CD4-positive, alpha-beta T cell treated with Interleukin-4 for 4 hours (primary cell): ENCODE data around the gene CLDN34.
A peak's percentile ranks its signal among the peaks of the same experiment; 100 is the strongest.

Experiments used
- DNase-seq: peaks from one replicate; pipeline ENCODE4 v3.0.0-alpha.2; 2020

The CLDN34 gene, protein sequence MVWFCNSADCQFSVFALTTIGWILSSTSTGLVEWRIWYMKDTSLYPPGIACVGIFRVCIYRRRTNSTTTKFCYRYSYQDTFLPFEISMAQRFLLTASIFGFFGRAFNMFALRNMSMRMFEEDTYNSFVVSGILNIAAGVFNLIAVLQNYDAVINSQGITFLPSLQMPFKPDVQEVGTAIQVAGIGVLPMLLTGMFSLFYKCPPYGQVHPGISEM

DNA sequence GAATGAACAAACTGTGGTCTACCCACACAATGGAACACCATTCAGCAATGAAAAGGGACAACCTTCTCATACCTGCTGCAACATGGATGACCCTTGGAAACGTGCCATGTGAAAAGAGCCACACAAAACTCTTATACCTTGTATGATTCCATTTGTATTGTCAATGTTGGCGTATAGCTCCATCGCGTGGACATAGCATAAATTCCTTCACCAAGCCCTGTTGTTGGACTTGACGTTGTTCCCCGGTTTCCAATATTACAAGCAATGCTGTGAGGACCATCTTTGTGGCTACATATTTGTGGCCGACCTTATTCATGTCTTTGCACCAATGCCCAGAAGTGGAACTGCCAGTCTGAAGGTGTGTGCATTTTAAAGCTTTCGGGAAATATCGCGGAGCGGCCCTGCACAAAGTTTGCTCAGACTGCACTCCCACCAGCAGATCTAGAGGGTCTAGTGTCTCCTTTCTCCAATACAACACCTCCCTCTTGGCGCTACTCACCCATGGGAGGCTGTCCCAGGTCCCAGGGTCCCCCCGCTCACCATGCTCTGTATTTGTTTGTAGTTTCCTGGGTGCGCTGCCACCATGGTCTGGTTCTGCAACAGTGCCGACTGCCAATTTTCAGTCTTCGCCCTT, at the start of gene CLDN34:
Gene CLDN34 (plus strand): TSS at position 584 of the 634 bp plus-strand sequence. CDS start 0 bp downstream, at position 584.
- no peak for DNase-seq

DNA sequence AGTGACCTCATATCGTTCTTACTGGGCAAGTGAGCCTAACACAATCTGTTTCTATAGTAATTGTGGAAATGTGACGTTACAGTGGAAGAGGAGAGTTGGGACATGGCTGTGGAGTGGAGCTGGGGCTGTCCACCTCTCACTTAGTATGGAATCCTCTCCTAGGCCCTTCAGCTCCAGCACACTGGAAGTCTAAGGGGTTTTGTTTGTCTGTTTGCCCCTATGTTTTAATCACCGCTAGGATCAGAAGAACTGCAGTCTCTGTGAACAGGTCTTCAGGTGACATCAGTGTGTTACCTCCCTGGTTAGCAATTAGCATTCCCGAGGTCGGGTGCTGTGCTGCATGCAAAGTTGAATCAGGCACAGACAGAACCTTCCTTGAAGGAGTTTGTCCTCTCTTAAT, 49.3 kb upstream of the CLDN34 start:
- DNase-seq, result no peak

DNA sequence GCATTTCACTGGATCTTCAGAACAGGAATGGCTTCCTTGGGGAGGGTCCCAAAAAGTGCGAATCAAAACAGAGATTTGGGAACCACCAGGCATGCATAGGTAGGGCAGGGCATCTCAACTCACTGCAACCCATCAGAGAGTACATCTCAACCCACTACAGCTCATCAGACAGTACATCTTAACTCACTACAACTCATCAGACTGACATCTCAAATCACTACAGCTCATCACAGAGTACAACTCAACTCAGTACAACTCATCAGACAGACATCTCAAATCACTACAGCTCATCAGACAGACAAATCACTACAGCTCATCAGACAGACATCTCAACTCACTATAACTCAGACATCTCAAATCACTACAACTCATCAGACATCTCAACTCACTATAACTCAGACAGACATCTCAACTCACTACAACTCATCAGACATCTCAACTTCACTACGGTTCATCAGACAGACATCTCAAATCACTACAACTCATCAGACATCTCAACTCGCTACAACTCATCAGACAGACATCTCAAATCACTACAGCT, 47.5 kb upstream of the CLDN34 start:
- DNase-seq, result no peak

DNA sequence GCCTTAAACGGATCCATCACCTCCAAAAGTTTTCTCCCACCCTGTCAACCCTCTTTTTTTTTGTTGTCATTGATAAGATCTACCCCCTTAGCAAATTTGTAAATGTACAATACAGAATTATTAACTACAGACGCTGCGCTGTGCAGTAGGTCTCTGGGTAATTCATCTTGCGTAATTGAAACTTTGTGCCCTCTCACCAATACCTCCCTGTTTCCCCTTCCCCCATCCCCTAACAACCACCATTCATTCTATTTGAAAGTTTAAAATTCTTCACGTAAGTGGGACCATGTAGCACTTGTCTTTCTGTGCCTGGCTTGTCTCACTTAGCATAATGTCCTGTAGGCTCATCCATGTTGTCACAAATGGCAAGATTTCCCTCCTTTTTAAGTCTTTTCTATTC, 45.8 kb upstream of the CLDN34 start:
- DNase-seq, result no peak

DNA sequence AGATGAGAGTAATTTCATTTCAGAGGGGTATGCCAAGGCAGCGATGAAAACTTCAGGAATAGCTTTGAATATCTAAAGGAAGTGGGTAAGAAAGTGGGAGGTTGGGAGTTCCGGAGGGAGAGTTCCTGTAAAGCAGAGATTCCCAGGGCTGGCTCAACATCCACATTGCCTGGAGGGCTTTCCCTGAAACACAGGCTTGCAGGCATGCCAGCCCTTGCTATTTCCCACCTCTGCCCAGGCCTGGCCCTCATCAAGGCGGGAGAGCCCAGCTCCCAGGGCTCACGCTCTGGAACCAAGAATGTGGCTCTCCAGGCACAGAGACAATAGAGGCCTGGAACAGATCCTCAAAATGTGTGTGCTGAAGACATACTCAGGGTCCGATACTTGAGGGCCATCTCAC, 43.8 kb upstream of the CLDN34 start:
- DNase-seq, result no peak

DNA sequence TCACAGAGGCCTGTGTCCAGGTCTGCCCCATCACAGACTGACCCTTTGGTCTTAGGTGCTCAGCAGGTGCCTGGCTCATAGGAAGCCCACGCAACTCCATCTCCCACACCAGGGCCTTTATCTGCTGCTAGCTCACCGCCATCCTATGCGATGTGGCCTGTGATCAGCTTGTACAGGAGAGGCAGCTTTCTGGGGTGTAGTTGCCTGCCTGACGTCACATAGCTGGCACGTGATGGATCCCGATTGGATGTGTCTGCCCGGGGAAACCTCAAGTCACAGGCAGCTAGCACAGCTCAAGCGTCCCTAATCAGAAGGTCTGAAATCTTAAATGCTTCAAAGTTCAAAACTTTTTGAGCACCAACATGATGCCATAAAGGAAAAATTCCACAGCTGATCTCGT, 41.2 kb upstream of the CLDN34 start:
- no peak for DNase-seq

DNA sequence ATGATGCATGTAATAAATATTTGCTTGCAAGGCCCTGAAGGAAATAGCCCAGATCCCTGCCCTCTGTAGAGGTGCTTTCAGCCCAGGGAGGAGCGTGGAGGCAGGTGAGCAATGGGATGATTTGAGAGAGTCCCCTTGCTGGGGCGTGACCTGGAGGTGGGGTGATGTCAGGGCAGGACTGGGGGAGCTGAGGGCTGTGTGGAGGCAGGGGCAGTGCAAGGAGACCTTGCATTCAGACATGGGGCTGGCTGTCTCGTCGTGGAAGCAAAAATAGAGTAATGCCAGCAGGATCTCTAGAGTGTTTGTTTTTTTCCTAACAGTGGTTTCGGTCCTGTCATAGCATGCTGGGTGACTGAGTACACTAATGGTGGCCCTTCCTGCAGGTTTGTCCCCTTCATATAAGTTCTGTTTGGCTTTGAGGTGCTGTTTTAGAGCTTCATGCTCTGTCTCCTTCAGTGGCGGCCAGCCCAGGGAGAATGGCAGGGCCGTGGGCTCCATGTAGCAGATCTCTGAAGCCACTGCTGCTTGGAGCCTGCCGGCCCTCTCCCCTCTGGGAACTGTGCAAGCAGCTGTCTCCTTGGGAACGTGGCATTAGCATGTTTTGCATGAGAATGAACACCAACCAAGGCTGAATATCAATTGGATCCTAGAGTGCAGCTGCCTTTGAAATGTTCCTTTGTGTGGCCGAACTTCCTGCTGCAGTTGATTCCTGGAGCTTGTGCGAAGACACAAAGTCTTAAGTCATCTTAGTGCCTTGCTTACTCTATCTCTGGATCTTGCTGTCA, 39.3 kb upstream of the CLDN34 start:
- DNase-seq, result no peak

DNA sequence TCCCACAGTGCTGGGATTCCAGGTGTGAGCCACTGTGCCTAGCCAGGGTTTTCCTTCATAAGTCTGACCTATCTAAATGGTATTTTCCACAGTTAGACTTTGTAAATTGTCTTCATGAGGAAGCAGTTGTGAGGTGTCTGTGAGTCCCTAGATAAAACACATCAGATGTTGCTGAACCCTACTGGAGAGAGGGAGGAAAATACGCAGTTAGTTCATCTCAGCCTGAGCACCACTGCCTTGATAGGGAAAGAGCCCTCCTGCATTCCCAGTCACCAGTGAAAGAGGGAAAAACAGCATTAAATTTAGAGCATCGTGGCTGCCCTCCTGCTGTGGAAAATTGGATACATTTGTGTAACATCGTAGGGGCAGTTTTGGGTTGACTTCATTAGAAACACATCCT, 31.7 kb upstream of the CLDN34 start:
- no peak for DNase-seq

DNA sequence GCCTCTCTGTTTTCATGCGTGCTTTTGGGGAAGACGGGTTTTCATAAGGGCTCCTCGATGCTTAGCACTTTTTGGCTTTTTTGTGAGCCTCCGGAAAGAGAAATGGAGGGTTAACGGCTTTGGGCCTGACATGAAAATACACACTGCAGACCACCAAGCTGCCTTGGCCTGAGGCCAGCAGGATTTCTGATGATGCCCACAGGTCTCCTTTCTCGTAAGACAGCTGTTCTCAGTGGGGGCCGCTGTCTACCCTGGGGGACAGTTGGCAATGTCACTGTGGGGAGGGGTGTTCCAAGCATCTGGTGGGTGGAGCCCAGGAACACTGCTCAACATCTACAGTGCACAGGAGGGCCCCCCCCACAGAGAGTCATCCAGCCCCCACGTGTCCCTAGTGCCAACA, 29.4 kb upstream of the CLDN34 start:
- DNase-seq, result no peak

DNA sequence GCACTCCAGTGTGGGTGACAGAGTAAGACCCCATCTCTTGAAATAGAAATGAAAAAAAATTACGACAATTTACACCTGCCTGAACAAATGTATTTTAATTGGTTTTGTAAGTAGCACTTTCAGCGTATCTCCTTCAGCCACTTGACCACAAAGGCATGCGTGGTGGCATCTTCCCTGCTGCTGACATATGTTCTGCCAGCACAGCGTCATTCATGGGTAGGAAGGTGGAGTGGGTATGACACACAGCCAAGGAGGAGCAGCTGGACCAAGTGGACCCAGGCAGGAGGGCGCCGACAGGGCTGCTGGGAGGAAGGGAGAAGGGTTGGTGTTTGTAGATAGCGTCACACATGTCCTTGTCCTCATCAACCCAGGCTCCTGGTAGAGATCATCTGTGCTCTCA, 28.6 kb upstream of the CLDN34 start:
- no peak for DNase-seq

DNA sequence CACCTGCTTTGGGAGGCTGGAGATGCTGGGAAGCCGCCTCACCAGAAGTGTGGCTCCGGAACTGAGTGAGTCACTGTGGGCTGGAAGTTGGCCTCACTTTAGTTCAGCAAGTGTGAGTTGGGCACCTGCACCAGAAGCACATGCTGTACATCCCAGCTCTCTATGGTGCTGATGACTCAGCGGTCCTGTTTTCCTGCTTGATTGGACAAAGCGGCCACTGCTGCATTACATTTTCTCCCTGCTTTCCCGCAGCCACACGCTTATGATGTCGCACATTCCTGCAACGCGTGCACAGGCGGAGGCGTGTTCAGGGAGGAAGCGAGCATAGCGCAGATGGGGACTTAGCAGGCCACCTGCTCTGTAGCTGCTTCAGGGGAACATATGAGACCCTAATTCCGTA, 26.7 kb upstream of the CLDN34 start:
- no peak for DNase-seq

DNA sequence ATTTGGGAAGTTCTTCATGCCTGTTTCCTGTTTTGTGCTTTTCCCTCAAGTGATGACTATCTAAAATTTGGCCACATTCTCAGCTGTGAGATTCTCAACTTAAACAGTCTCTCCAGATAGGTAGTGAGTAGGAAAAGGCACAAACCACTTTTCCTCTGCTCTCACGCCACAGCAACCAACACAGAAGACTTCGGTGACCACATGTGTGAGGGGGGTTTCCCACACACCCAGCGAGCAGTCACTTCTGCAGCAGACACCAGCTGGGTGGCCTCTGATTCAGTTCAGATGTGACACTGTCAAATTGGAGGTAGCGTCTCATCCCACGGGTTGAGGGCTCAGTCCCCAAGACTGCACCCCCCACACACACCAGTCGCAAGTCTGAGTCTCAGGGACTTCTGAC, 25.1 kb upstream of the CLDN34 start:
- DNase-seq, result peak; percentile 31

DNA sequence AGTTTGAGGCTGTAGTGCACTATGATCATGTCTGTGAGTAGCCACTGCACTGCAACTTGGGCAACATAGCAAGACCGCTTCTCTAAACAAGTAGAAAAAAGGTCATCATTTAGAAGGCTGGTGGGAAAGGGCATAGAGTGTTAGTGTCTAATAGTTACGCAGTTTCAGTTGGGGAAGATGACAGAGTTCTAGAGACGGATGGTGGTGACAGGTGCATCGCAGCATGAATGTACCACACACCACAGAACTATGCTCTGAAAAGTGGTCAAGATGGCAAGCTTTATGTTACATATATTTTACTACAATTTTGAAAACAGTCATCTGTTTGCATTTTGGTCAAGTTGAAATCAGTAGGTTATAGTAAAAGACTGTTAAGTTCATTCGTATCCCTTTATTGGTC, 23.7 kb upstream of the CLDN34 start:
- no peak for DNase-seq

DNA sequence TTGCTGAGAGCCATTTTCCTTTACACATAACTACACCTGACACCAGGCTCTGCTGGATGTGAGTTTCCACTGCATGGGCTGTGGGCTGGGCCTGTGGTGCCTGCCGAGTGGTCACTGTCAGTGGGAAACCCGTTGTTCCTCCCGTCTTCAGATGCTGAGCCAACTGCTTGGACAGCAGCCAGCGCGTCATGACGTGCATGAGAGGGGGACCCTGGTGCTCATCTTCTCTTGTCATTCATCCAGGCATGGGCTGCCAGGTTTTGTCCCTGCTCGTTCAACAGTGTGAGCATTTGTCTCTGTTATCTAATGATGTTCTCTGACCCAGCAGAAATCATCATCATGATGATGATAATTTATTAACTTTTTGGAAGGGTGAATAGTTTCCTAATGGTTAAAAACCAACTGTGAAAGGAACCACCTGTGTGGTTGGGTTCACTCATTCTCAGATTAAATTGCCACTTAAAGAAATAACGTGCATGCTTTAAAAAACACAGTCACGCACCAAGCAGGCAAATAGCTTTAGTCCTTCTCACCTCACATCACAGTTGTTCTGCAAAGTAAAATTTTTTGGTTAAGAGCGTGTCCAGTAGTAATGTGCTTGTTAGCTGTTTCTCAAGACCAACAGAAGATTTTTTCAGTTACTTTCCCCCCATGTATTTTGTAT, 19.9 kb upstream of the CLDN34 start:
- no peak for DNase-seq

DNA sequence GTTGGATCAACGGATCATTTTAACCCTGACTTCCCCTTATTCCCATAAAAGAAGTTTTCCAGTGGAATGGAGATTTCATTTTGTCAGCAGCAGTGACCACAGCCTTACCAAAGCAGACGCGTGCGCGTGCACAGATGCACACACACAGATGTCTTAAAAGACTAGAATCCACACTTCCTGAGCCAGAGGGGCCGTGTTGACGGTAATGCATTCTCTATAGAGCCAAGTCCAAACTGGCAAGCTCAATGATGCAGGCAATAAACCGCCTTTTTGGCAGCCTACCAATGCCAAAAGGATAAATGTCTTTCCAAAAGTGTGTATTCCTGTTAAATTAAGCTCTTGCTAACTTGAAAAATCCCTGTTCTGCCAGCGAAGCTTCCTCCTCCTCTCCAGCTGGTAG, 18.8 kb upstream of the CLDN34 start:
- no peak for DNase-seq

DNA sequence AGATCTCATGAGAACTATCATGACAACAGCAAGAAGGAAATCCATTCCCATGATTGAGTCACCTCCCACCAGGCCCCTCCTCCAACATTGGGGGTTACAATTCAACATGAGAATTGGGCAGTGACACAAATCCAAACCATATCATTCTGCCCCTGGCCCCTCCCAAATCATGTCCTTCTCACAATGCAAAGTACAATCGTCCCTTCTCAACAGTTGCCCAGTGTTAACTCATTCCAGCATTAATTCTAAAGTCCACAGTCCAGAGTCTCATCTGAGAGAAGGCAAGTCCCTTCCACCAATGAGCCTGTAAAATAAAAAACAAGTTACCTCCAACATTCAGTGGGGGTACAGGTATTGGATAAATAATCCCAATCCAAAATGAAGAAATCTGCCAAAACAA, 14.9 kb upstream of the CLDN34 start:
- no peak for DNase-seq

DNA sequence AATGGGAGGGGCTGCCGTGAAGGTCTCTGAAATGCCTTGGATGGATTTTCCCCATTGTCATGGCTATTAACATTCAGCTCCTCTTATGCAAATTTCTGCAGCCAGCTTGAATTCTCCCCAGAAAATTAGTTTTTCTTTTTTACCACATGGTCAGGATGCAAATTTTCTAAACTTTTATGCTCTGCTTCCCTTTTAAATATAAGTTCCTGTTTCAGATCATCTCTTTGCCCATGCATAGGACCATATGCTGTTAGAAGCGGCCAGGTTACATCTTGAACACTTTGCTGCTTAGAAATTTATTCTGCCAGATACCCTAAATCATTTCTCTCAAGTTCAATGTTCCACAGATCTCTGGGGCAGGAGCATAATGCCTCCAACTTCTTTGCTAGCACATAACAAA, 13.8 kb upstream of the CLDN34 start:
- no peak for DNase-seq

DNA sequence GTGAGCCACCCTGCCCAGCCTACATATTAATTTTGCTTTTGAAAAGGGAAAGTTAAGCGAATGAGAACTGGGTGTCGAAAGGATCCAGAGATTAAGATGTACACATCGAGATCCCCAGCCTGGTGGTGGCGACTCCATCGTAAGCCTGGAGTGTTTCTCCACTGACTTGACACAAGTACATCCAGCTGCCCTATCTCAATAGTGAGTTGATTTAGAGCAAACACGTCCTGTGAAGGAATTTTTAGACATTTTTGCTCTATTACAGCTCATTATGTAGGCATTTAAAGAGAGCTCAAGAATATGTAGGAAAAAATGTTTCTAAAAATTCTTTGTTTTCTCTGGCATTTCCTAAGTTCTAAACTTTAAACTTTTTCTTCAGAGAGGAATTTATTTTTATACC, 11.7 kb upstream of the CLDN34 start:
- no peak for DNase-seq

DNA sequence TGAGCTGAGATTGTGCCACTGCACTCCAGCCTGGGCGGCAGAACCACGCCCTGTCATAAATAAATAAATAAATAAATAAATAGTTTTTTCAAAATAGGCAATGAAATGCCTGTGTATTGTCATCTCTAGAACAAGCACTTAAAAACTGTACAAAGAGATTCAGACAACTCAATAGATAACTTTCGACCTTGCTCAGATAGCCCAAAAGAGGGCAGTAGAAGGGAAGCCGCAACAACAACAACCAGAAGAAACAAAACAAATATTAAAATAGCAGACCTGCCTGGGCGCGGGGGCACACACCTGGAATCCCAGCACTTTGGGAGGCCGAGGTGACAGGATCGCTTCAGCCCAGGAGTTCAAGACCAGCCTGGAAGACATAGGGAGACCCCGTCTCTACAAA, 9.4 kb upstream of the CLDN34 start:
- no peak for DNase-seq

DNA sequence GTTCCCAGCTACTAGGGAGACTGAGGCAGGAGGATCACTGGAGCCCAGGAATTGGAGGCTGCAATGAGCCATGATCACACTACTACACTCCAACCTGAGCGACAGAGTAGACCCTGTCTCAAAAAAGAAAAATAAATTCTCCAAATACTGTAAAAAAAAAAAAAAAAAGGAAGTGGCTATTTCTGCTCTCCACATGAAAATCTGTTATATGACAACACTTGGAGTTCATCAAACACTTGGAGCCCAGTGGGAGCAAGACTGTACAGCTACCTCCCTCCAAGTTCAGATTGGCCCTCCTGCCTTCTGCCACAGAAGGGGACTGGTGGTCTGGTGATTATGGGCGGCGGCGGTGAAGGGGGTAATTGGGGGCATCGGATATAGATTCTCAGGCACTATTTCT, 9.0 kb upstream of the CLDN34 start:
- no peak for DNase-seq

DNA sequence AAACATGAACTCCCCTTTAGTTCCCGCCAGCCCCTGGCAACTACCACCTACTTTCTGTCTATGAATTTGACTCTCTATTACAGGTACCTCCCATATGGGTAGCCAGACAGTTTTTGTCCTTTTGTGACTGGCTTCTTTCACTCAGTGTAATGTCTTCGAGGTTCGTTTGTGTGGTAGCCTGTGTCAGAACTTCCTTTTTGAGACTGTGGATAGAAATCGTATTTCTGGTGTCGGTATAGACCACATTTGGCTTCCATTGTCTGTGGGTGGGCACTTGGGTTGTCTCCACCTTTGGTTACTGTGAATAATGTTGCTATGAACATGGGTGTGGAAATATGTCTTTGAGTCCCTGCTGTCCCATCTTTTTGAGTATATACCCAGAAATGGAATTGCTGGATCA, 5.4 kb upstream of the CLDN34 start:
- DNase-seq, result no peak

DNA sequence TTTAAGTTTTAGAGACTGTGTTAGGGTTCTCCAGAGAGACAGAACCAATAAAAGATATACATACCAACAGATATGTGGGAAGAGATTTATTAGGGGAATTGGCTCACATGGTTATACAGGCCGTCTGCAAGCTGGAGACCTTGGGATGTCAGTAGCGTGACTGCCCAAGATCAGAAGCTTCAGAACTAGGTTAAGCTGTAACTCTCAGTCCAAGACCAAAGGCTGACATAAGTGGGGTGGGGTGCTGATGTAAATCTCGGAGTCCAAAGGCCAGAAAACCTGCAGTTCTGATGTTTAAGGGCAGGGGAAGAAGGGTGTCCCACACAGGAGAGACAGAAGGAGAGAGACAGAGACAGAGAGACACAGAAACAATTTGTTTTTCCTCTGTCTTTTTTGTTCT, 10.5 kb downstream of the CLDN34 start:
- no peak for DNase-seq

DNA sequence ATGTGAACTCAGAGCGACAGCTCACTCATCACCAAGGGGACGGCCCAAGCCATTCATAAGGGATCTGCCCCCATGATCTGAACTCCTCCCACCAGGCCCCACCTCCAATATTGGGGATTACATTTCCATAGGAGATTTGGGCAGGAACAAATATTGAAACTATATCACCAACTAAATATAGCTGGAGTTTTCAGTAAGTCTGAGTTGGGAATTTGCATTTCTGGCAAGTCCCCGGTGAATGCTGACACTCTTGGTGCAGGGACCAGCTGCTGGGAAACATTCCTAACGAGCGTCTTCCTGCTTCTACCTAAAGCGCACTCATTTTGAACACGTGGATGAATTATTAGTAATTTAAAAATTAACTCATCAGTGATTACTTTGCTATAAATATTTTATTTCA, 13.2 kb downstream of the CLDN34 start:
- DNase-seq, result no peak

DNA sequence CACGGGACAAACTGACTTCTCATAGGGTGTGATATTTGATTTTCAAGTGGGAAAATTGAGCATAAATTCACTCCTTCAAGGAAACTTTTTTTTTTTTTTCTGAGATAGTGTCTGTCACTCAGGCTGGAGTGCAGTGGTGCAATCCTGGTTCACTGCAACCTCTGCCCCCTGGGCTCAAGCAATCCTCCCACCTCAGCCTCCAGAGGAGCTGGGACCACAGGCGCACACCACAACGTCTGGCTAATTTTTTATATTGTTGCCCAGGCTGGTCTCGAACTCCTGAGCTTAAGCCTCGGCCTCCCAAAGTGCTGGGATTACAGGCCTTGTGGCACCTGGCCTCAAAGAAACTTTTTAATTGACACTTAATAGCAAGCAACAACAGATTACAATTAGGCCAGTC, 13.8 kb downstream of the CLDN34 start:
- no peak for DNase-seq
